Endothelial cell of hepatic sinusoid (primary cell): ENCODE measurements around the gene FGF12.
"Not testable (repeated sequence)": the region's sequence is repeated elsewhere in the genome, so short reads cannot be mapped to it uniquely, and the experiment has no call there.

ENCODE experiments used
- in situ Hi-C: cut with HindIII; loops from 2 replicates; pipeline ENCODE4 v1.10.0; 2017; ENCODE audit warnings: low sequenced_read_pairs

The FGF12 gene

DNA sequence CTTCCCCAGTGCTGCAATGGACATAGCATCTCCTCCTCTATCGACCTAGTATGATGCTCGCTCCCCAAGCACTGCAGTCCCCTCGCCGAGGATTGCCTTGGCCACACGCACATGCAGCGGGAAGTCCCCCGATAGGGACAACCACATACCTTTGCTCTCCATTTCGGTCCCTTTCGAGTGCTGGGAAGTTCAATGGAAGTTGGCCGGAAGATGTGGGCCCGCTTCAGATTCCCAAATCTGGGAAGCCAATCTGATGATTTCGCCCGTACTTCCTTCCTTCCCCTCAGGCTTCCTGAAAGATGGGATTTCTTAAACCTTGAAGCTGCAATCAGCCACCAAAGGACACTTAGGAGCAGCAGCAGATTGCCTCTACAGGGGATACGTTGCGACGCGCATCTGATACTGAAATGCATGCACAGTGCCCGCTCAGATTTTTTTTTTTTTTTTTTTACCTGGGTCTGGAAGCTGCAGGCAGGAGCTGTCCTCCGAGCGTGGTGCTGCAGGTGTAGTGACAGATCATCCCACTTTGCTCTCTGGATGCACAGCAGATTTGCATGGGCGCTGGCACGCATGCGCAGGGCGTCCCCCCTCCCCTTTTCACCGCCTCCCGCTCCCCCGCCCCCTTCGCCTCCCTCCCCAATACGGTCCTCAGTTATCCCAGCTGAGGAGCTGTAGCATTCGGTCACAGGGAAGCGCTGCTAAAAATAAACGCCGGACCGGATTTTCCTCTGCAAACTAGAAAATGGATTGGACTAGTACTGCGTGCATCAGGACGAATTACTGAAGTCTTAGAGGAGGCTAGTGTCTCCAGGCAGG lies at the start of gene FGF12:
TSS of gene FGF12 (minus strand) at position 510 of the 816 bp plus-strand sequence.
- in situ Hi-C loops, result no loop called here

DNA sequence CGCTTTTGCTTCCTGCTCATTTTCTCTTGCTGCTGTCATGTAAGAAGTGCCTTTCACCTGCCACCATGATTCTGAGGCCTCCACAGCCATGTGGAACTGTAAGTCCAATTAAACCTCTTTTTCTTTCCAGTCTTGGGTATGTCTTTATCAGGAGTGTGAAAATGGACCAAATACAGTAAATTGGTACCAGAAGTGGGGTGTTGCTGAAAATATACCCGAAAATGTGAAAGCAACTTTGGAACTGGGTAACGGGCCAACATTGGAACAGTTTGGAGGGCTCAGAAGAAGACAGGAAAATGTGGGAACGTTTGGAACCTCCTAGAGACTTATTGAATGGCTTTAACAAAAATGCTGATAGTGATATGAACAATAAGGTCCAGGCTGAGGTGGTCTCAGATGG lies 47.0 kb upstream of the FGF12 start:
- in situ Hi-C loops, result not testable (repeated sequence)

DNA sequence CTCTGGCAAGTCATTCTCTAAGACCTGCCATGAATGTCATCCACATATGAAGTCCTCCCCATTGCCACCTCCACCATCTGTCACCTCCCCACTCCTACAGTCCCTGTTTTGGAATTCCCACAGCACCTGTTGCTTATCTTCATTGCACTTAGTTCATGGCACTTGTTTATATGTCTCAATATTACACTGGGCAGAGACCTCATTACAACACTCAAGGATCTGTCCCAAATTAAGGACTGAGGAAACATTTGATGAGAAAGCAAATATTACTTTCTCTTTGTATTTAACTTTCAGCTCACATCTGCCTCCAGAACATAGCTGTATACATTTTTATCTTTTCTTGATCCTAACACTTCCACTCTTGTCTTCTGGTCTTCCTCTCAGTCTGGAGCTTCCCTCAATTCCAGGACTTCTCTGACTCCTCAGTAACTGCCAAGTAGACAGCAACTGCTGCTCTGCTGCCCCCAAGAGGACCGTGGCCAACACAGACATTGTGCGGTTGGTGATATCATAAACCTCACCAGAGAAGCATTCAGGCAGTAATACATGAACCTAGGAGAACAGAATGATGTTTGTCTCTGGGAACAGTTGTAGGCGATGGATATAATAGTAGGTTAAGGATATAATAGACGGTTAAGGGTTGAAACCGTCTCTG lies 45.0 kb upstream of the FGF12 start:
- in situ Hi-C loops, result no loop called here

DNA sequence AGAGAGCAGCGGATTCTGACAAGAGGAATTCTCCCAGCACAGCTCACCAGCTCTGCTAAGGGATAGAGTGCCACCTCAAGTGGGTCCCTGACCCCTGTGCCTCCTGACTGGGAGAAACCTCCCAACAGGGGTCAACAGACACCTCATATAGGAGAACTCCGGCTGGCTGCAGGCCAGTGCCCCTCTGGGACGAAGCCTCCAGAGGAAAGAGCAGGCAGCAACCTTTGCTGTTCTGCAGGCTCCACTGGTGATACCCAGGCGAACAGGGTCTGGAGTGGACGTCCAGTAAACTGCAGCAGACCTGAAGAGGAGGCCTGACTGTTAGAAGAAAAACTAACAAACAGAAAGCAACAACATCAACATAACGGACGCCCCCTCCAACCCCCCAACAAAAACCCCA lies 31.3 kb upstream of the FGF12 start:
- in situ Hi-C loops, result no loop called here

DNA sequence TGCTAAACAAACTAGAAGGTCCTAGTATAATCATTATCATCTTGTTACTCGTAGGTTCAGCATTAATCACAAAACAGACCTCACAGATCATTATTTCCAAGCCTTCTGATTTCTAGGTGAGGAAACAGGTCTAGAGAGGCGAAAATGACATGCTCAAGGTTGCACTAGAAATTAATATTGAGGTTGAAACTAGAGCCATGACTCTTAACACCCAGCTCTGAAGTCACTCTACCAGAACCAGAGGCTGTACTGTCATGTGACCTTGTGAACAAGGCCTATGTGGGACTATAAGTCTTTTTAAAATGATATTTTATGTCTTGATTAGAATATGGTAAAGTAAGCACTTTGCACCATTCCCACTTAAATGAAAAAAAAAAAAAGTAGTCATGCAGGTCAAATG lies 23.8 kb upstream of the FGF12 start:
- in situ Hi-C loops, result no loop called here

DNA sequence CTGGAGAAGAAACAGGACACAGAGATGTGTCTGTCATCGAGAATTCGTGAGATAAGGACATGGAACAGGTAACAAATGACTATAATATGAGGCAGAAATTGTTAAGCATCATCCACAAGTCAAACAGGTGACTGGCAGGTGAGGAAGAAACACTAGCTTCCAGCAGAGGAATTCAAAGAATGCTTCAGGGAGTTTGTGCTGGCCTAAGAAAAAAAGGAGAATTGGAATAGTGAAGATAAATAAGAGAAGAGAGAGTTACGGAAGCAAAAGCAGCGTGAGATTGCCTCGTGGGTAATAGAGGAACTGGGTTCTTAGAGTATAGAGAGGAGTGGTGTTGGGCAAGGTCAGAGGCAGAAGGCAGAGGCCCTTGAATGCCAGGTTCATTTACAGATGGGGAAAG lies 22.9 kb upstream of the FGF12 start:
- in situ Hi-C loops, result no loop called here

DNA sequence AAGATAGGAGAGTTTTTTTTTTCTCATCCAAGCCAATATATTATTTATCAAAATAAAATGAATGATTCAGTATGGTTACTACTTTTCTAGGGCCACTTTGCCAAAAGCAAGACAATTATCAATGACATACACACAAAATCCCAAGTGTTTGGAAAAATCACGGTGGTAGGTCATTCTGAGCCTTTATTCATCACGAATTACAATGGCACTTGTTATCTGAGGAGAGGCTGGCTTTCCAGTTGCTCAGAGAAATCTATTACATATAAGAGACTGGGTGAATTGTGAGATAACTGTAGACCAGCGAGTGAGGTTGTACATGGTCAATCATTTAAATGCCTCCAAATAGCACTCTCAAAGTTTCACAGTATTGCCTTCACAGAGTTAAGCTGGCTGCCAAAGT lies 20.4 kb upstream of the FGF12 start:
- in situ Hi-C loops, result no loop called here

DNA sequence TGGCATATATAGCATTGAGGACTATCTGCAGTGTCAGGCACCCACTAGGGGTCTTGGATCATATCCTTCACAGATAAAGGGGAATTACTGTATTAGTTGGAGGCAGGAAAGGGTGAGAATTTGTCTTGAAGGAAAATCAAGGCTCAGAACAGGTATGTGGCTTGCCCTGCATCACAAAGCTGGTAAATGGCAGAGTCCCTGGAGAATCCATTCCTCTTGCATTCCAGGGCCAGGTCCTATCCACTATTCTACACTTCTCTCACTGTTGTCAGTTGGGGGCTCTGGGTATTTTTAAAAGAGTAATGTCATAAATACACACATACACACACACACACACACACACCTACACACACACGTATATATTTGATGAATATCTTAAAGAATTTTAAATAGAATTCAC lies 19.8 kb upstream of the FGF12 start:
- in situ Hi-C loops, result no loop called here

DNA sequence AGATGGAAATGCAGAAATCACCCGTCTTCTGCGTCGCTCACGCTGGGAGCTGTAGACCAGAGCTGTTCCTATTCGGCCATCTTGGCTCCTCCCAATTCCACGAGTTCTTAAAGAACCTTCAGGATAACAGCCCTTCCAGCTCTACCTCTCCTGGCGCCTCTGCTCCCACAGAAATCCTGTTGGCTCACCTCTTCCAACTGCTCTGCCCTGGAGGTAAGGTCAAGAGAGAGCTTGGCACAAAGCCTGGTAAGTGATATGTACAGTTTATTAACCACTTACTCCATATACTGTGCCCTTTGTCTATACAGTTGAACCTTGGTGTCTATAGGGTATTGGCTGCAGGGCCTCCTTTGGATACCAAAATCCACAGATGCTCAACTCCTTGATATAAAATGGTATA lies 17.8 kb upstream of the FGF12 start:
- in situ Hi-C loops, result no loop called here

DNA sequence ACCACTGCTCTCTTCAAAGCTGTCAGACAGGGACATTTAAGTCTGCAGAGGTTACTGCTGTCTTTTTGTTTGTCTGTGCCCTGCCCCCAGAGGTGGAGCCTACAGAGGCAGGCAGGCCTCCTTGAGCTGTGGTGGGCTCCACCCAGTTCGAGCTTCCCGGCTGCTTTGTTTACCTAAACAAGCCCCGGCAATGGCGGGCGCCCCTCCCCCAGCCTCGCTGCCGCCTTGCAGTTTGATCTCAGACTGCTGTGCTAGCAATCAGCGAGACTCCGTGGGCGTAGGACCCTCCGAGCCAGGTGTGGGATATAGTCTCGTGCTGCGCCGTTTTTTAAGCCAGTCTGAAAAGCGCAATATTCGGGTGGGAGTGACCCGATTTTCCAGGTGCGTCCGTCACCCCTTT lies 17.3 kb upstream of the FGF12 start:
- in situ Hi-C loops, result not testable (repeated sequence)

DNA sequence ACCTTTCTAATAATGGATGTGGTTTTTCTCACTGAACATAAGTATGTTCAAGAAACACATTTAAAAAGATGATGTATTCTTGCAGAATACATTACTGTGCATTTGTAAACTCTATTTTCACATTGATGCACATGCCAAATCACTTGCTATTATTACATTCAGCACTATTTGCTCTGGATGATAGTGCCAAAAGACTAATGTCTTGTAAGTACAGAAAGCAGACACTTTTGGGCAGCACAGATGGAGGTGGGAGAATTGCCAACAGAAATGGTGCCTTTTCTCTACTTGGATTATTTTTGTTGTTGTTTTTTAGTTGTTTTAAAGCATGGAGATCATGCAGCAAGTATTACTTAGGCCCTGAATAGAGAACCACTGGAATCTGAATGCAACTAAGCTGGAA lies 10.2 kb upstream of the FGF12 start:
- in situ Hi-C loops, result no loop called here

DNA sequence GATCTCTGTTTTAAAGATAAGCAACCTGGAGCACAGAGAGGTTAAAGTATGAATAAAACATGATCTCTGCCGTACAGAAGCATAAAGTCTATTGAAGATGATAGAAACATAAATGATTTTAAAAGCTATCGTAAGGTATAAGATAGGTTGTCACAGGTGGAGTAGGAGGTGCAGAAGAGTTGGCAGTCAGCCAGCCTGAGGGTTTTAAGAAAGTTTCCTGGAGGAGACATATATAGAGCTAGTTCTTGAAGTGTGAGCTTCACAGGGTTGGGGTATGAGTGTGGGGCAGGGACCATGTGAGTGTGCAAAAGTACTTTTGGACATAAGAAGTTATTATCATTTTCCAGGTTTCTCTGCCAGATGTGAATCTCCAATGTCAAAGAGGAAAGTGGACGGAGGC lies 3.9 kb upstream of the FGF12 start:
- in situ Hi-C loops, result no loop called here

DNA sequence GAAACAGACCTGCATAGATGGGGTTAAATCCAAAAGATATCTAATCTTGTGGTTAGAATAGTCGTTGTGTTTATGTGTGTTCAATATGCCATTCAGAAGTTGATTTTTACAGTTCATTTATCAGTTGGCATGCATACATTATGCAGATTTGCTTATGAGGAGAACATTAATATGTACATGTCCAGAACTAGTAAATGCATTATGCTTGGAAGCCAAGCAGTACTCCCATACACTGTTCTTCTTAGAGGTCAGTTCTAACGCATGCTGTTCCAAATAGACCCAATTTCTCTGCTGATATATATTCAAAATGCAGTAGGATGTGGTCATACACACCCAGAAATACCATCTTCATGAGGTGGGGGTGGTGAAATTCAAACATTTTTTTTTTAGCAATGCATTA lies 956 bp downstream of the FGF12 start:
- in situ Hi-C loops, result no loop called here

DNA sequence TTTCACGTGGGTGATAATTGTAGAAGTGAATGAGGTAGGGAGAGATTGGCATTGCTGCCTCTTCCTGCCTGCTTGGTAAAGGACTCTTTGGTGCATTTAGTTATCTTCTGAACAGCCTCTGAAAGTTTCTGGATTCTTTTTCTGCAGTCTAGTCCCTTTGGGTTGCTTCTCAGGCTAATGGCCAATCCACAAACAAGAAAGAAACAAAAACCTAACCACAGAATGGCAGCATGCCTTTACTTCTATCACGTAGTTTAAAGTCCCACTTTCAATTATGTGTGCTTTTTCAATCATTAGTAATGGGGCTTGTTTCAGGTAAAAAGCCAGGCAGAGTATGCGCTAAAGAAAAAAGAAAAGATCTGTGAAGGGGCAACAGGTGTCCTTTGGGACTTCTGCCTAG lies 7.4 kb downstream of the FGF12 start:
- in situ Hi-C loops, result no loop called here

DNA sequence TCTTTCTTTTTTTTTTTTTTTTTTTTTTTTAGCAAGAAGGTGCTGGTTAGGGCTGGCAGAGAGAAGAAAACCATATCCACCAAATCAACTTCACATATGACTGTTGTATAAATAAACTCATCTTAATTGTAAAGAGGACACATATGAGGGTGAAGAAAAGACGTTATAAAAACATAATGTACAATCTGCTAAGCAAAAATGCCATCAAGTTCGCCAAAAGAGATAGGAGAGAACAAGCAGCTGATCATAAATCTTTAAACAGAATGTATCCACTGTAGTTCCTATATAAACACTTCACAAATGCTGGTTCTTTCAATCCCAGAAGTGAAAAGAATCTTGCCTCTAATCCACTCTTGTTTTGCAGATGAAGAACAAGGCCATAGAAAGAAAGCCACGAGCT lies 9.2 kb downstream of the FGF12 start:
- in situ Hi-C loops, result no loop called here

DNA sequence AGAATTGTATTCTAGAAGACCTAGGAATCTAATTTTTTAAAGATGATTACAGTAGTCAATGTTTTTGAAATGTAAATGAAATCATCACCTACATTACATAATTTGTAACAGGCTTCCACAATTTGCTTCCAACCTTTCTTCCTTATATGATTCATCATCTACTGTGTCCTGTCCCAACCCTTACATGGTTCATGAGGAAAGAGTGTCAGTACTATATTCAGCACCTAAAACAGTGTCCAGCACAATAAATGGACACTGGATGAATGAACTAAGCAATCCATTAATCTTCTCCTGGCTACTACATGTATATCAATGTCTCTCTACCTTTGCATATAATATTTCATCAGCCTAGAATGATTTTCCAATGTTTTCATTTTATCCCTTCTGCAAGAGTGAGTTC lies 12.2 kb downstream of the FGF12 start:
- in situ Hi-C loops, result no loop called here

DNA sequence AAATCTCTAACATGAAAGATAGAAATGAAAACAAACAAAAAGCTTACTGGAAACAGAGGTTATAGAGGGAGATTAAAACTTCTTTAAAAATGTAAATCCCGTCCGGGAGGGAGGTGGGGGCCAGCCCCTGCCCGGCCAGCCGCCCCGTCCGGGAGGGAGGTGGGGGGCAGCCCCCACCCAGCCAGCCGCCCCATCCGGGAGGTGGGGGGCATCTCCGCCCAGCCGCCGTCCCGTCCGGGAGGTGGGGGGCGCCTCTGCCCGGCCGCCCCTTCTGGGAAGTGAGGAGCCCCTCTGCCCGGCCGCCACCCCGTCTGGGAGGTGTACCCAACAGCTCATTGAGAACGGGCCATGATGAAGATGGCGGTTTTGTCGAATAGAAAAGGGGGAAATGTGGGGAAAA lies 16.2 kb downstream of the FGF12 start:
- in situ Hi-C loops, result not testable (repeated sequence)

DNA sequence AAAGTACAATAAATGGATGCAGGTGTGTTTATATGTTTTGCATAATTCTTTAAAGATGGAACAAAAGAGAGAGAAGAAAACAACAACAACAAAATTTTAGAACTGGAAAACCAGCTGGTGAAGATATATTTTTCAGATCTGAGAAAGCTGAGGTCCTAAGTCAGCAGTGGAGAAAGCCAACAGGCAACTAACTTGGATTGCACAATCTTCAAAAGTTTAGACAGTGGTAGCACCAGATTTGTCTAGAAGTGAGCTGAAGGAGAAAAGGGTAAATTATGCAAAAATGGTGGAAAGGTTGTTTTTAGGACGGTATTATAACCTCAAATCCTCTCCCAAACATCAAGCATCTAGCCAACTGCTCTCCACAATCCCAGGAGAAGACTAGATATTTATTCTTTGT lies 17.0 kb downstream of the FGF12 start:
- in situ Hi-C loops, result no loop called here

DNA sequence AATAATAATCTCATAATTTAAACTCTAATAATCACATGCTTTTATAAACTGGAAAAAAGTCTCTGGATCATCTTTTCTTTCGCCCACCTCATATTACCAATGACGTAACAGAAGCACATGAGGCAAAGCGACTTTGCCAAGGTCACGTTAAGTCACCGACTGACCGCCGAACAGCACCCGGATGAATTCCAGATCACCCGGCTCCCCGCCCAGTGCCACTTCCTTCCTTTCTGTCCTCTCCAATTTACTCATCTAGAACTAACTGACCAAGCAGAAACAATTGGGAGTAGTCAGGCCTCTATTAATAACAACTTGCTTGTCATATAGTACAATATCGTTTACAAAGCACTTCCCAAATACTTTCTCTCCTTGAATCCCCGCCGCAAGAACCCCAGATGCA lies 21.1 kb downstream of the FGF12 start:
- in situ Hi-C loops, result no loop called here

DNA sequence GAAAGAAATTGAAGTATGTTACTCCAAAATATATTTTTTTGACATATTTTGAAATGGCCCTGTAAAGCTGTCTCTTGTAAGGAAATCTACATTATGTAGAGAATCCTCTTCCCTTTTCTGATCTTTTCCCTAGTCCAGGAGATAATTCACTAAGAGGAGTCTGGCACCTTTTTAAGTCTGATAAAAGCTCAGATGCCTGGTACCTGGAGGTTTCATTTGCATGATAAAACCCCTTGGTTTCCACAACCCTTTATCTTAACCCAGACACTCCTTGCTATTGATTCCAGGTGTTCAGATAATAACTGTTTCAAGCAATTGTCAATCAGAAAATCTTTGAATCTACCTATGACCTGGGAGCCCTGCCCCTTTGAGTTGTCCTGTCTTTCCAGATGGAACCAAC lies 26.5 kb downstream of the FGF12 start:
- in situ Hi-C loops, result no loop called here

DNA sequence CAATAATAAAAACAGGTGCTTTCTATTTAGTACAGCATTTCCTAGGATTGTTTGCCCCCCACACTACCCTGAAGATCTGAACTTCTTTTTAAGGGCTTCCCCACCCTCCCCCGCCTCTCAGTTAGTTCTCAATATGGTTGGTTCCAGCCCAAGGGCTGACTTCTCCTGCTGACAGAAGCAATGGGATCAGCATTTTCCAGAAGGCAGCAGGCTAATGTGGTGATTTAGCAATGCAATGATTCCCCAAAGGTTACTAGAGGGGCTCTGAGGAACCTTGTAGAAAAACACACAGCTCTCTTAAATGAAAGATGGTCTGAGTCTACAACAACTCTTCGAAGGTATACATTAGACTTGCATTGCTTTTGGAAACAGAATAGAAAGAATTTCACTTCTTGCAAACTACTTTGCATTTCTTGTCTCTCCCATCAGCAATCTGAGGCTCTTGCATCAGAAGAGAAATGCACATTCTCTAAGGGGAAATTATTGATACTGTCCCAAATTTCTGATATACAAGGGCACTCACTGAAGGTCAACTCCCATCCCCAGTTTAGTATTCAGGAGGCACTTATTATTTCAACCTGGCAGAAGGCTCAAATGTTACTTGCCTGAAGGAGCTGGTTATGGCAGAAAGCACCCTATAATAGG lies 30.3 kb downstream of the FGF12 start:
- in situ Hi-C loops, result no loop called here

DNA sequence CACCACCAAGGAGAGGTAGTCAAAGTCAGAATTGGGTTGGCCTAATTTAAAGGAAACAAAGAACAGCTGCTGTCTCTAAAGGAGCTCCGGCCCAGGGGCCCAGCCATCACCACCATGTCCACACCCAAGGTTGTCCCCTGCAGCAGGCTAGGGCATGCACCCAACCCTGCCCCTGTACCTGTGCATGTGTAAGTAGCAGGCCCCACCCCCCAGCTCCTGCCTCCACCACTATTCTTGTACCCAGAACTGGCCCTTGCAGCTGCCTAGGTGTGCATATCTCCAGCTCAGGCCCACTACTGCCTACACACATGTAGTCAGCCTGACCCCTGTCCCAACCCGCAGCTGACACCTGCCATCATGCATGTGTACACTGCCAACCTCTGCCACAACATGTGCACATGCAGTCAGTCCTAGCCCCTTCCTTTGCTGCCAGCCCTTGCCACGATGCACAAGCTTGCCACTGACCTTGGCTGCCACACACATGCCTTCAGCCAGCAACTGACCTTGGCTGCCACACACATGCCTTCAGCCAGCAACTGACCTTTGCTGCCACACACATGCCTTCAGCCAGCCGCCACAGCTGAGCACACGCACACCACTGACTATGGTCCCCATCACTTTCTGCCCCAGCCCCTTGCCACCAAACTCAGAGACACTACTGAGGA lies 39.7 kb downstream of the FGF12 start:
- in situ Hi-C loops, result no loop called here
